T-helper 17 cell (primary cell): Measurements from ENCODE around the gene PDE1A. TPM values are rescaled to one million over a fixed set of nuclear protein-coding genes. Genes with fewer than 3 reads are reported as not detected.

ENCODE experiments used
- ATAC-seq: fragments of 150-1000 bp; cut with Tn5 transposase; 2 replicates; pipeline ENCODE4 v1.10.0; 2021; ENCODE audit warnings: mild to moderate bottlenecking, moderate library complexity
- DNase-seq, 3 donors: peaks; one replicate each; pipeline versions ENCODE4 v3.0.0 to v3.0.0-alpha.2; 2020 to 2021
- H3K9me3 ChIP-seq: one replicate; pipeline ENCODE4 v1.7.0; 2013; ENCODE audit warnings: low read length, mild to moderate bottlenecking; ENCODE audit not compliant: control insufficient read depth, poor library complexity, severe bottlenecking
- H3K27ac Mint-ChIP-seq: one replicate; pipeline ENCODE4 v1.8.0; 2022; ENCODE audit warnings: mild to moderate bottlenecking, moderate library complexity, mixed read lengths
- H3K27me3 Mint-ChIP-seq: one replicate; pipeline ENCODE4 v1.8.0; 2022; ENCODE audit warnings: mixed read lengths
- H3K36me3 Mint-ChIP-seq: one replicate; pipeline ENCODE4 v1.8.0; 2022; ENCODE audit warnings: low read depth, mixed read lengths
- H3K4me1 Mint-ChIP-seq: one replicate; pipeline ENCODE4 v1.8.0; 2022; ENCODE audit warnings: mild to moderate bottlenecking, mixed read lengths
- H3K4me3 Mint-ChIP-seq: one replicate; pipeline ENCODE4 v1.8.0; 2022; ENCODE audit warnings: mild to moderate bottlenecking, moderate library complexity, mixed read lengths
- total RNA-seq, 4 donors: library from RNA in 2 of 4; stranded (reverse) in 2 of 4; gene quantifications; one replicate each; pipeline ENCODE4 v1.2.3 and lab custom pipeline; 2022 to 2026

The PDE1A gene
- total RNA-seq, 2 donors from 2014 or later: not detected

DNA sequence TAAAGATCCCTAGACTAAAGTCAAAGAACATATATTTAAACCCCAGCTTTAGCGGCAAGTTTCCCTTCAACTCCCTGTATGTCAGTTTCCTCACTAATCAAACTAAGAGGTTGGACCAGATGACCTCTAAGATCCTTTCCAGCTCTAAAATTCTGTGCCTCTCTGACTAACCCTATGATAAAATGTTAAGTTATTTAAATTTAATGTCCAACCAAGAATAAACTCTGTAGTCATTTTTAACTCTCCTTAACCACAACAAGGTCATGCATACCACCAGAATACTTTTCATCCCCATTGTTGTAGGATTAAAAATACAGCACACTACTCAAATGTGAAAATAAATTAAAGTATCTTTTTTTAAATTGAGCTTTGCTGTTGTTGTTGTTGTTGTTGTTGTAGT is 5.2 kb upstream of the PDE1A start:
- Mint-ChIP-seq H3K4me3 (no peak overlapping the region), H3K36me3 (no peaks in the 10 kb centered on the region), H3K27me3 (no peaks in the 10 kb centered on the region), H3K4me1 (no peaks in the 10 kb centered on the region), H3K27ac (no peak overlapping the region)
- H3K9me3 ChIP-seq: no peaks in the 10 kb centered on the region
- no peak for DNase-seq
- ATAC-seq: no peak

- H3K36me3 Mint-ChIP-seq: no peaks in the 10 kb centered on the region
- H3K27ac Mint-ChIP-seq: no peak overlapping the region
- no peaks in the 10 kb centered on the region for H3K4me1 Mint-ChIP-seq
- no peak for DNase-seq
- no peaks in the 10 kb centered on the region for H3K9me3 ChIP-seq
- no peak overlapping the region for H3K4me3 Mint-ChIP-seq
- H3K27me3 Mint-ChIP-seq: no peaks in the 10 kb centered on the region
- ATAC-seq: no peak
Observed at GRCh38 chr2:182428476-182428875, 1.6 kb upstream of the PDE1A start.

DNA sequence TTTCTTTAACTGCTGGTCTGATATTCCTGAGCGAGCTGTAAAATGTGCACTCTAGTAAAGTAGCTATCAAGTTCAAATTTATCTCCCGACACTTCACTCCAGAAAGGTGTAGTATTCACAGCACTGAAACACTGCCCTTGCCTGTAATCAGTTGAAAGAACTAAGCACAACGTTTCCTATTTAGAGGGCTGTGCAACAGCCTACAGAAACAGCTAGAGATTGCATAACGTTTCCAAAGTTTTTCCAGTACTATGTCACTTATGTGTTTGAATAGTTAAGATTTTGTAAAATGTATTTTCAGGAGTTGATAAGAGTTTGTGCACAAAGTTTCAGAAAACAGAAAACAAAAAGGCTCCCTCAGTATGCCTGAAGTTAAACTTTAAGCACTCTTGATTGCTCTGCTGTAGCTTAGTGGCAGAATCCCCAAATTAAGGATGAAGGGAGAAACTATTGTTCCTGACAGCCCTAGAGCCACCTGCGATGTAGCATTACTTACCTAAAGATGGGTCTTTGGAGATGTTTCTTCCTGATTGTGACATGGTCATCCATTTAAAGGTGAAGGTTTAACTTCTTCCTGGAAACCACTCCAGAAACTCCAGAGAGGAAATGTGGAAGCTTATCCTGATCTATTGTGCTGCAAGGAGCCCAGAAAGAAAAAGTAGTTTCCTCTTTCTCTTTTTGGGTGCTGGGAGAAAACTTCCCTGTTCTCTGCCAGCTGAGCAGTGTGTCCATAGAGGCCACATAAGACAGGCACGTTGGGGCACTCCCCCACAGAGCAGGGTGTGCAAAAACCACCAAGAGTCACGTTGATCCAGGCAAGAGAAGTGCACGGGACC is 536 bp downstream of the PDE1A start:
- H3K36me3 Mint-ChIP-seq: no peaks in the 10 kb centered on the region
- no peaks in the 10 kb centered on the region for H3K9me3 ChIP-seq
- no peak overlapping the region for H3K27ac Mint-ChIP-seq
- no peaks in the 10 kb centered on the region for H3K4me1 Mint-ChIP-seq
- no peak for ATAC-seq
- H3K4me3 Mint-ChIP-seq: no peak overlapping the region
- no peak for DNase-seq
- no peaks in the 10 kb centered on the region for H3K27me3 Mint-ChIP-seq

GRCh38 chr2:182422864-182423263 is 4.0 kb downstream of the PDE1A start:
- Mint-ChIP-seq H3K27ac (no peak overlapping the region), H3K27me3 (no peaks in the 10 kb centered on the region), H3K4me1 (no peaks in the 10 kb centered on the region), H3K4me3 (no peak overlapping the region), H3K36me3 (no peaks in the 10 kb centered on the region)
- ATAC-seq (no peak), DNase-seq (no peak)
- H3K9me3 ChIP-seq: no peaks in the 10 kb centered on the region

DNA sequence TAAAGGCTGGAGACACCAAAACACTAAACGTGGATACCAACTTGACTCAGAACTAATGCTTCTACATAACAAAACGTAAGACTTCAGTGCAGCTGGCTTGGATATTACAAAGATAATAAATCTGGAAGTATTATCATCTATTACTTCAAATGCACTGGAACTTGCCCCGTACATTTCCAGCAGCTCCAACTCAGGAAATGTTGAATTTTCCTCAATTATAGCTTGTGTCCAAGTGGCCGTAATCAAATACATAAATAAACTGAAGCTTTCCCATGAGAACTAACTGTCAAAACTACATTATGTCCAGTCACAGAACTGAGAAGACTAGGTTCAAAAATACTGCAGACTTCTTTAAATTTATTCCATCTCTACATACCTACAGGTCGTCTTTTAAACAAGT is 6.2 kb downstream of the PDE1A start:
- Mint-ChIP-seq H3K4me3 (no peak overlapping the region), H3K4me1 (no peaks in the 10 kb centered on the region), H3K27ac (no peak overlapping the region), H3K36me3 (no peaks in the 10 kb centered on the region), H3K27me3 (no peaks in the 10 kb centered on the region)
- ATAC-seq (no peak), DNase-seq (no peak)
- H3K9me3 ChIP-seq: no peaks in the 10 kb centered on the region

DNA sequence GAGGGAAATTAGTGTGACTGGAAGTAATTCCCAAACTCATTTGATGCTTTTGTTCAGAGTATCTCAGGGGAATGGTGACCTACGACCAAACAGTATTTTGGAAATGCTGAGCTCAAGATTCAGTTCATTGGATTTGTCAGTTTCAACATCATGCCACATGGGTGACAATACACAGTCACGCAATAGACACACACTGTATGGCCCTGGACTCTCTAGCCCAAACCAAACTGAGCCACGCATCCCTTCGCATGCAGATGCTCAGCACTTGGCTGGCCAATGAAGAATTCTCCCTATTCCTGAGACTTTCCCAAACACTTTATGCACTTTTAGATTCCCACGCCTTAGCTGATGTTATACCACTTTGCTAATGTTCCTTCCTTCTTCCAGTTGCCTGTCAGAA is 10.0 kb downstream of the PDE1A start:
- H3K36me3 Mint-ChIP-seq: no peaks in the 10 kb centered on the region

DNA sequence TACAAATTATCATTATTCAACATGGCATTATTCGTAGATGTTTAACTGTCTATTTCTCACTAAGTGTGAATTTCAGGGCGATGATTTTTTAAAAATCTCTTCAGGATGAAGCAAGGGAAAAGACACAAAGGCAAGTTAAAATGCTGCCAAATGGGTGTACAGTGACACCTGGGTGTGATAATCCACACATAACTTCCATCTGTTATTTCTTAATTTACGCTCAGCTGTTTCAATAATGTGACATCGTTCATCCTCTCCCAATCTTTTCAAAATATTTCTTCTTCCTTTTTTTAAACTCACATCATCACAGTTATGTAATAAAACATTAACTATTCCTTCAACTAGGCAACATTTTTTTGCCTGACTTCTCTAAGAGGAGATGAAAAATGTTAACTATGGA is 10.6 kb downstream of the PDE1A start:
- no peaks in the 10 kb centered on the region for H3K9me3 ChIP-seq
- Mint-ChIP-seq H3K27ac (no peak overlapping the region), H3K36me3 (no peaks in the 10 kb centered on the region), H3K4me1 (no peaks in the 10 kb centered on the region), H3K27me3 (no peaks in the 10 kb centered on the region), H3K4me3 (no peak overlapping the region)
- ATAC-seq (no peak), DNase-seq (no peak)

More for the DNA sequence above, 10.0 kb downstream of the PDE1A start:
- no peaks in the 10 kb centered on the region for H3K9me3 ChIP-seq
- Mint-ChIP-seq H3K27me3 (no peaks in the 10 kb centered on the region), H3K4me1 (no peaks in the 10 kb centered on the region), H3K4me3 (no peak overlapping the region), H3K27ac (no peak overlapping the region)
- DNase-seq: no peak
- ATAC-seq: no peak

GRCh38 chr2:182415771-182416170 is 11.1 kb downstream of the PDE1A start:
- H3K9me3 ChIP-seq: no peaks in the 10 kb centered on the region
- H3K27ac Mint-ChIP-seq: no peak overlapping the region
- ATAC-seq (no peak), DNase-seq (no peak)
- no peak overlapping the region for H3K4me3 Mint-ChIP-seq
- no peaks in the 10 kb centered on the region for H3K27me3 Mint-ChIP-seq
- no peaks in the 10 kb centered on the region for H3K4me1 Mint-ChIP-seq
- H3K36me3 Mint-ChIP-seq: no peaks in the 10 kb centered on the region

GRCh38 chr2:182412858-182413257 is 14.0 kb downstream of the PDE1A start:
- no peaks in the 10 kb centered on the region for H3K36me3 Mint-ChIP-seq
- ATAC-seq: no peak
- H3K9me3 ChIP-seq: no peaks in the 10 kb centered on the region
- no peak overlapping the region for H3K4me3 Mint-ChIP-seq
- no peaks in the 10 kb centered on the region for H3K4me1 Mint-ChIP-seq
- no peak for DNase-seq
- H3K27me3 Mint-ChIP-seq: no peaks in the 10 kb centered on the region
- H3K27ac Mint-ChIP-seq: no peak overlapping the region

GRCh38 chr2:182410120-182410519 is 16.7 kb downstream of the PDE1A start:
- no peak overlapping the region for H3K4me3 Mint-ChIP-seq
- no peaks in the 10 kb centered on the region for H3K4me1 Mint-ChIP-seq
- H3K27ac Mint-ChIP-seq: no peak overlapping the region
- H3K36me3 Mint-ChIP-seq: no peaks in the 10 kb centered on the region
- H3K27me3 Mint-ChIP-seq: no peaks in the 10 kb centered on the region
- no peaks in the 10 kb centered on the region for H3K9me3 ChIP-seq
- DNase-seq (no peak), ATAC-seq (no peak)

- no peaks in the 10 kb centered on the region for H3K4me1 Mint-ChIP-seq
- DNase-seq (no peak), ATAC-seq (no peak)
- no peaks in the 10 kb centered on the region for H3K36me3 Mint-ChIP-seq
- no peaks in the 10 kb centered on the region for H3K27me3 Mint-ChIP-seq
- no peak overlapping the region for H3K4me3 Mint-ChIP-seq
- no peaks in the 10 kb centered on the region for H3K9me3 ChIP-seq
- H3K27ac Mint-ChIP-seq: no peak overlapping the region
Observed at GRCh38 chr2:182406221-182406620, 20.6 kb downstream of the PDE1A start.

GRCh38 chr2:182404975-182405561 is 21.8 kb downstream of the PDE1A start:
- no peaks in the 10 kb centered on the region for H3K36me3 Mint-ChIP-seq
- H3K27ac Mint-ChIP-seq: no peak overlapping the region
- no peak overlapping the region for H3K4me3 Mint-ChIP-seq
- ATAC-seq: no peak
- H3K9me3 ChIP-seq: no peaks in the 10 kb centered on the region
- no peaks in the 10 kb centered on the region for H3K27me3 Mint-ChIP-seq
- DNase-seq: no peak
- H3K4me1 Mint-ChIP-seq: no peaks in the 10 kb centered on the region

DNA sequence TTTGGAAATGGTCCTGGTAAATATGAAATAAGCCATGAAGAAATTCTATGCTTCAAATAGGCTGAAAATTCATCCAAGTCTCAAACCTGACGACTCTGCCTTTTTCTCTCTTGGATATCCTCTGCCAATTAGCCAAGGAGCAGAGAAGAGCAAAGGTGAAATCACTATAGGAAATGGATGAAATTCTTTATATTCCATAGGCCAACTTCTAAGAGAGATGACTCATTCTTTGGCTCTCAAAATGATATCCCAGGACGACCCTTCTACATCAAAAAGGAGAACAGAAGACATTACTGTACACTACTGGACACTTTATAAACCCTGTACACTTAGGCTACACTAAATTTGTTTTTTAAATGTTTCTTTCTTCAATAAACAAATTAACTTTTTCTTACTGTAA is 22.7 kb downstream of the PDE1A start:
- ATAC-seq: no peak
- DNase-seq: no peak
- Mint-ChIP-seq H3K4me3 (no peak overlapping the region), H3K27ac (no peak overlapping the region), H3K27me3 (no peaks in the 10 kb centered on the region), H3K36me3 (no peaks in the 10 kb centered on the region), H3K4me1 (no peaks in the 10 kb centered on the region)
- H3K9me3 ChIP-seq: no peaks in the 10 kb centered on the region

- no peaks in the 10 kb centered on the region for H3K36me3 Mint-ChIP-seq
- DNase-seq (no peak), ATAC-seq (no peak)
- no peaks in the 10 kb centered on the region for H3K4me1 Mint-ChIP-seq
- no peaks in the 10 kb centered on the region for H3K9me3 ChIP-seq
- H3K27me3 Mint-ChIP-seq: no peaks in the 10 kb centered on the region
- no peak overlapping the region for H3K27ac Mint-ChIP-seq
- no peak overlapping the region for H3K4me3 Mint-ChIP-seq
Observed at GRCh38 chr2:182393270-182393760, 33.5 kb downstream of the PDE1A start.
